Activated T-helper 1 cell treated with anti-CD3 and anti-CD28 coated beads, Interleukin-2, amount 50 U/mL, for 16 hours (primary cell): ENCODE data around the gene GNAI1.

Source experiments
- DNase-seq, 2 donors: peaks; one replicate each; pipeline ENCODE4 v3.0.0-alpha.2; 2020; ENCODE audit warnings: low read depth in 1 of 2, low spot score in 1 of 2

GNAI1 gene

DNA sequence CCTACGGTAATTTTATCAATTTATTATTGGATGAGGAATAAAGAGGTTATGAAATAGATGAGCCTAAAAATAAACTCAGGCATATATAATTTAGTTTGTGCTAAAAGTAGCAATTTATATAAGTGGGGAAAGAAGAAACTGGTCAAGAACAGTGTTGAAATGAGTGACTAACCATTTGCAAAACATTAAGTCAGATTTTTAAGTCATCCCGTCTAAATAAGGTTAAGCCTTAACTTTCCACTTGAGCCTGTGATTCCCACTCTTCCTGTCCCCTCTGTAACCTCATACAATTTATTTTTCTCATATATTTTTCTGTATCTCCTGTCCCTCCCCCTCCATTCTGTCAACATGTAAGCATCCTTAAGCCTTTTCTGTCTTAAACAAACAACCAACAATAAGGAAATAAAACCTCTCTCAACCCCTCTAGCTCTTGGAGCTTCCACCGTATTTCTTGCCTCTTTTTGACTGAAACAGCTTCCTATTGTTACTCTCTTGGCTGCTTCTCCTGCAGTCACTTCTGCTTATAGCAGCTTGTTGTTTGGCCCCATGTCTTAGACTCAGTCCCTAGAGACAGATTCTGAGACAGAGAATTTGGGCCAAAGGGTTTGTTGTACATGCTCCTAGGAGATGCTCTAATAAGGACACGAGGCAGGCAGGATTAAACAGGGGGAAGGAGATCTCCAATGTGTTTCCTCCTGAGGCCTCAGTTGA, 109.7 kb downstream of the GNAI1 start:
- DNase-seq = no peak

GRCh38 chr7:80247144-80247543, 112.5 kb downstream of the GNAI1 start:
- DNase-seq = no peak

DNA sequence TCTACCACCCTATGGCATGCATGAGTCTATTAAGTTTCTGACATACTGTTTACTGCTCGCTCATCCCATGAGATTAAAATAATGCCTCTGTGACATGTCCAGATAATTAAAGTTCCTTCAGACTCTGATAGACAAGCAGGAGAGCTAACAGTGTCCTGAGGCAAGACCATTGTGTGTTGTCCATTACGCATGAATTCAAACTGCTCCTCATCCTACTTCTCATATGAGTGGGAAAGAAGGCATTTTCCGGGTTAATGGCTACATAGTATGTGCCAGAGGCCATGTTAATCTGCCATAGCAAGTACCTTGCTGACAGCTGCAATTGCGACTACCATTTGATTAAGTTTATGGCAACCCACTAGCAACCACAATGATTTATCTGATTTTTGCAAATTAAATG, 113.3 kb downstream of the GNAI1 start:
- no peak for DNase-seq

DNA sequence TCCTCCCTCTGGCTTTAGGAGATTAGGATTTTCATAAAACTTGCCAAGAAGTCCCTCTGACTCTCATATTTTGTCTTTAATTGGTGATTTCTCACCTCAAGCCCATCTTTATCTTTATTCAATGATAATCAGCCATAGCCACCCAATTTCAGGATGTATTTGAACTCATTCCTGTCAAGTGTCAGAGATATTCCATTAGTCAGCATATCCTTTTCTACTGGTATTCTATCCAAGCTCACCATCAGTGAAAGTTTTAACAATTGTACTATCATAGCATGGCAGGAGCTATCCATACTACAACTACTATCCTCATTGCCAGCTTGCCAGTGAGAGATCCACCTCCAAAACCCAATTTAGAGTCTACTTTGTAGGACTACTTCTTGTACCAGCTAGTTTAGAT, 114.6 kb downstream of the GNAI1 start:
- no peak for DNase-seq

DNA sequence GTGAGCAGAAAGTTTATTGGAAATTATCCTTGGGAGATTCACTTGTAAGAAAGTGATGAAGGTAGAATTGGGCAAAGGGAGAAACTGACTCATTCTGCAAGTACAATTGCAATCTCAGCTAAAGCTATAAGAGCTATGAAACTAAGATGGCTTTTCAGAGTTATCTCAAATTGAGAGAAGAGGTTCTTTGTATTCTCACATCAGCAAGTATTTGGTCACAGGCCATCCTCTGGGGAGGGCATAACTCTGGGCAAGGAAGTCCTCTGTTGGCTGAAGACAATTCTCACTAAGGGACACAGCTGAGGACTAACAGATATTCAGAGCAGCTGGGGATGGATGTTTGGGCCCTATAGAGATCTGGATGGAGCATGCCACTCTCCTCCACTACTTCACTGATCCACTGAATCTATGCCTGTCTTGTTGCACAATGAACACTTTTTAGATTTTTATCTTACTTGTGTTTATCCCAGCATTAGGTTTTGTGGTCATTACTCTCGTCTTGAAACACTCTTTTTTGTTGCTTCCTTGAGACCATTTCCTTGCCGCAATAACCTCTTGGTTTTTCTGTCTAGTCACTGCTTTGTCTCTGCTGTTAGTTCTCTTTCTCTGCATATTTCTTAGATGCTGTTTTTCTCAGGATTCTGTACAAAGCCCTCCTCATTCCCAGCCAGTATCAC, 115.1 kb downstream of the GNAI1 start:
- DNase-seq = no peak

- no peak for DNase-seq
Measured at GRCh38 chr7:80253237-80253636, 118.6 kb downstream of the GNAI1 start.

DNA sequence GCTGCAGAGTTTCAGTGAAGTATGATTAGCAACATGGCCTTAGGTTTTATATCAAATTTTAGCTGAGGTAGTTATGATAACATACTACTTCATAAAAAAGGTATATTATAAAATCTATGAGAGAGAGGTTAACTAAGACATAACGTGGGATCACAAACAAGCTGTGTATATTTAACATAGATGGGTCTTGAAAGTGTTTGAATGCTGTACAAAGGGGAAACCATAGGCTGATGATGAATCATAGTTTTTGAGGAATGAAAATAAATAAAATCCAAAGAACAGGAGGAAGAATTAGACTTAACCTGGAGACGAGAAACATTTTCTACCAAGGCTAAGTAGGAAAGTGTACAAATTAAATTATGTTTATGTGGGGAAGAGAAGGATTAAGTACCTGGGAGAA, 119.0 kb downstream of the GNAI1 start:
- DNase-seq = no peak

- DNase-seq = no peak
Measured at GRCh38 chr7:80255656-80256055, 121.0 kb downstream of the GNAI1 start.

DNA sequence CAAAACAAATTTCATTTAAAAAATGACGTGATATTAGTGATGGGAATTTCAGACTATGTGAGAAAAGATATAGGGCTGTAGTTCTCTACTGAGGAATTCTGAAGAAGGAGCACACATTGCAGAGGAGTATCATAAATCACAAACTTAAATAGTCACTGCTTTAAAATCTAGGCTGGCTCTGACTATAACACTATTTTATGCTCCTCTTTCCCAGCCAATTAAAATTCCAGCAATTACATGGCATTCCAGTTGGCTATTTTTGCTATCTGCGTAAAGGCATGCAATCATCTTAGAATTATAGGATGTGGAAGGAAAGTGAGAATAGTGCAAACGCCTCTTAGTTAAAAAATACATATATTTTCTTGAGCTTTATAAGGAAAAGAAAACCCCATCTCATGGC, 123.1 kb downstream of the GNAI1 start:
- DNase-seq = no peak

DNA sequence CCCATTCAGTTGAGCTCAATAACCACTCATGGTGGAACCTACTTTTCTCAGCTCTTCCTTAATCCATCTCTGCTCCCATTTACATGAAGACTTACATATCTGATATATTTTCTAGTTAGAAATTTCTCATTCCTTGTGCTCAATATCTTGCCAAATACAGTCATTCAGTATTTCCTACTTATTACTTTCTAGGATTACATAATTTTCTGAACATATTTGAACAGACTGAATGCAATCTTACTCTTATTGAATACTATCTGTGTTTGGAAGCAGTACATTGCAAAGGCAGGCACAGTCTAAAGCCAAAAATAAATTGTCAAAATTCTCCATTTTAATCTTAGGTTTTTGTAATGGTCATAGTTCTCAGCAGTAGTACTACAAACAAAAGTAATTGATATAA, 126.0 kb downstream of the GNAI1 start:
- no peak for DNase-seq

- no peak for DNase-seq
Measured at GRCh38 chr7:80263333-80263732, 128.7 kb downstream of the GNAI1 start.

DNA sequence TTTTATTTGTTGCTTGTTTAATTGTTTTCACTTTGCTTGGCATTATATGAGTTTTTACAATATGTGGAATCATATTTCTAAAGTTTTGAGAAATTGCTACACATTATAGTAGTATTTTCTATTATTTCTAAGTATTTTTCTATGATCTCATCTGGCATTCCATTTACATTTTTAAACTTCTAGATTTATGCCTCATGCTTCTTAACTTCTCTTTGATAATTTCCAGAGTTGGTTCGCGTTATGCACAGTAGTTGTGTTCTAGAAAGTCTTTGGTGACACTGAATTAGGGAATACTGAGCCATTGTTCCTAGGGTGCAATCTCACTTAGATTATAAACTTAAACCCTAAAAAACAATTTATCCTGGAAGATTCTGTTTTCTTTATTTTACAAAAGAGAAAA, 129.2 kb downstream of the GNAI1 start:
- DNase-seq = no peak

GRCh38 chr7:80264769-80265495, 130.3 kb downstream of the GNAI1 start:
- no peak for DNase-seq

- no peak for DNase-seq
Measured at GRCh38 chr7:80272560-80273239, 138.1 kb downstream of the GNAI1 start.

GRCh38 chr7:80273327-80273726, 138.7 kb downstream of the GNAI1 start:
- DNase-seq = no peak

- no peak for DNase-seq
Measured at GRCh38 chr7:80275192-80275605, 140.6 kb downstream of the GNAI1 start.
